K562 (cell line): ENCODE data around the gene GINS2. TPM values are rescaled to one million over a fixed set of nuclear protein-coding genes. Genes with fewer than 3 reads are reported as not detected.

Experiments used
- ATAC-seq: fragments of 200-7000 bp; cut with Tn5 transposase; 3 replicates; pipeline ENCODE4 v1.9.1; 2020; ENCODE audit warnings: moderate library complexity
- BruUV-seq: library from RNA; stranded (reverse); fragments of 400-500 nt; replicated peaks from 2 replicates; lab custom pipeline; 2021; lab: Mats Ljungman, UMichigan
- CTCF ChIA-PET: fragments of 300-600 bp; formaldehyde crosslinking; extraction: SDS; loops from one replicate; lab custom pipeline; 2021; ENCODE audit warnings: low intra/inter-chr PET ratio; lab: Yijun Ruan, JAX
- POLR2A ChIA-PET: fragments of 300-600, 350-650 bp; sonication (Branson Sonifier 250); formaldehyde crosslinking; extraction: SDS; loops from one replicate; lab custom pipeline; 2021; ENCODE audit warnings: antibody characterized with exemption, inconsistent platforms; lab: Yijun Ruan, JAX
- DNase-seq, 4 experiments: peaks; one replicate each; pipeline versions ENCODE4 v3.0.0 to v3.0.0-alpha.2; 2011 to 2018; ENCODE audit warnings: low spot score in 3 of 4, mixed read lengths in 3 of 4; ENCODE audit errors: extremely low read depth in 1 of 4
- FAIRE-seq: peaks from 2 replicates; lab custom pipeline; 2011; peaks lifted over from hg19 to GRCh38; lab: Jason Lieb, UNC
- H2AFZ ChIP-seq: 2 replicates; pipeline ENCODE4 v1.6.0; 2011; ENCODE audit warnings: low read depth, low read length, control low read depth, inconsistent platforms
- H3K27ac ChIP-seq: fragments of 200-600 bp; 3 replicates; pipeline ENCODE4 v1.8.0; 2011; ENCODE audit warnings: low read depth, mild to moderate bottlenecking, control low read depth, inconsistent platforms, low read length, moderate library complexity, mixed read lengths; ENCODE audit errors: extremely low read depth
- H3K27me3 ChIP-seq, 2 experiments: fragments of 300-600 bp in 1 of 2; 2 replicates in 1 of 2; 3 replicates in 1 of 2; pipeline versions ENCODE4 v1.6.0 to v1.8.0; 2011; ENCODE audit warnings: inconsistent platforms in 2 of 2, low read length in 2 of 2, mild to moderate bottlenecking in 1 of 2, mixed read lengths in 1 of 2, moderate library complexity in 1 of 2; ENCODE audit not compliant: control insufficient read depth in 2 of 2, insufficient read depth in 2 of 2
- H3K36me3 ChIP-seq: fragments of 300-600 bp; 3 replicates; pipeline ENCODE4 v1.8.0; 2011; ENCODE audit warnings: mild to moderate bottlenecking, low read length, inconsistent platforms; ENCODE audit not compliant: control insufficient read depth, insufficient read depth
- H3K4me1 ChIP-seq, 2 experiments: fragments of 200-600 bp in 1 of 2; replicated peaks in 1 of 2; 2 replicates in 1 of 2; 3 replicates in 1 of 2; pipeline versions ENCODE4 v1.5.1 to v1.8.0; 2011; ENCODE audit warnings: inconsistent platforms in 2 of 2, low read length in 2 of 2, mild to moderate bottlenecking in 1 of 2, mixed read lengths in 1 of 2, moderate library complexity in 1 of 2; ENCODE audit not compliant: control insufficient read depth in 2 of 2, insufficient read depth in 2 of 2
- H3K4me2 ChIP-seq: 2 replicates; pipeline ENCODE4 v1.6.1; 2011; ENCODE audit warnings: low read length, control low read depth, inconsistent platforms, mixed read lengths; ENCODE audit not compliant: insufficient read depth
- H3K4me3 ChIP-seq: fragments of 200-600 bp; sonication (generic), shearing (Covaris generic); 2 replicates; pipeline ENCODE4 v1.5.1; 2016; ENCODE audit warnings: control low read depth, inconsistent platforms
- H3K79me2 ChIP-seq: fragments of 200-600 bp; 3 replicates; pipeline ENCODE4 v1.8.0; 2011; ENCODE audit warnings: low read length, inconsistent platforms; ENCODE audit not compliant: control insufficient read depth, insufficient read depth
- H3K9ac ChIP-seq, 2 experiments: 2 replicates each; pipeline versions ENCODE4 v1.6.0 to v1.6.1; 2011; ENCODE audit warnings: low read depth in 2 of 2, low read length in 2 of 2, control low read depth in 1 of 2, inconsistent platforms in 1 of 2, mild to moderate bottlenecking in 1 of 2, mixed read lengths in 1 of 2; ENCODE audit not compliant: insufficient read depth in 1 of 2
- H3K9me1 ChIP-seq: one replicate; pipeline ENCODE4 v1.6.0; 2011; ENCODE audit warnings: inconsistent platforms, mild to moderate bottlenecking, low read length, moderate library complexity; ENCODE audit not compliant: control insufficient read depth, insufficient read depth
- H3K9me3 ChIP-seq: replicated peaks from 2 replicates; pipeline ENCODE4 v1.5.1; 2011; ENCODE audit warnings: low read depth, low read length, inconsistent platforms; ENCODE audit not compliant: control insufficient read depth, insufficient read depth
- H4K20me1 ChIP-seq: replicated peaks from 2 replicates; pipeline ENCODE4 v1.6.1; 2011; ENCODE audit warnings: low read length, inconsistent platforms, mixed read lengths; ENCODE audit not compliant: control insufficient read depth, insufficient read depth
- SP1 ChIP-seq: sonication (generic); formaldehyde crosslinking; IDR thresholded peaks from 2 replicates; pipeline ENCODE4 v1.8.1; 2022; ENCODE audit warnings: mild to moderate bottlenecking, missing genetic modification reagents
- WGBS: fragments of 100-300 bp; shearing (Covaris generic); methylation state at CpG from one replicate; pipeline ENCODE4 v1.1.6; 2016; ENCODE audit warnings: low coverage, mixed read lengths; ENCODE audit not compliant: insufficient coverage; ENCODE audit errors: missing lambda C conversion rate; 5-methylcytosine and 5-hydroxymethylcytosine counted together
- in situ Hi-C: fragments of 300-500 bp; cut with MboI; formaldehyde crosslinking; loops from 4 replicates; pipeline ENCODE4 v1.15.0; 2018; ENCODE audit warnings: inconsistent platforms, mixed read lengths
- intact Hi-C: fragments of 100-400 bp; cut with micrococcal nuclease; formaldehyde crosslinking; loops from 2 replicates; pipeline ENCODE4 v1.14.2; 2022
- polyA plus RNA-seq, 8 experiments: library from polyadenylated mRNA; depleted of rRNA in 4 of 8; stranded (reverse) in 5 of 8; unstranded in 3 of 8; fragments of >200 nt; fragmentation: Nextera tagmentation in 2 of 8; fragmentation: Illumina TruSeq in 1 of 8; extraction: Ambion mirVana in 2 of 8; extraction: Trizol in 1 of 8; gene quantifications; 2 replicates each; pipeline versions ENCODE4 v1.2.1 to v1.2.3, GENCODE V29; 2011 to 2014; ENCODE audit warnings: inconsistent platforms in 1 of 8, missing spikeins in 1 of 8
- total RNA-seq, 7 experiments: library from RNA; depleted of rRNA in 6 of 7; stranded (reverse); fragments of >200 nt in 6 of 7; fragmentation: Illumina TruSeq in 2 of 7; extraction: Trizol in 2 of 7; gene quantifications; 2 replicates each; pipeline versions ENCODE4 v1.2.1 to v1.2.3, GENCODE V29; 2011 to 2021; ENCODE audit warnings: low replicate concordance in 1 of 7
- TF ChIP-seq, protein P1 (sequence below), 2 experiments: fragments of 450-650 bp in 1 of 2; sonication (generic) in 1 of 2; formaldehyde crosslinking in 1 of 2; IDR thresholded peaks; 2 replicates each; pipeline versions ENCODE4 v1.7.1 to v1.9.0; 2016 to 2022; ENCODE audit warnings: inconsistent platforms in 1 of 2, mild to moderate bottlenecking in 1 of 2, missing genetic modification reagents in 1 of 2

GINS2 gene
- total and polyA plus RNA-seq, 9 of the 15 experiments (the other 6 are each of a cell fraction or from before 2014, with no cell fraction given): 40.4 to 76.2 (median 44.6) TPM

DNA sequence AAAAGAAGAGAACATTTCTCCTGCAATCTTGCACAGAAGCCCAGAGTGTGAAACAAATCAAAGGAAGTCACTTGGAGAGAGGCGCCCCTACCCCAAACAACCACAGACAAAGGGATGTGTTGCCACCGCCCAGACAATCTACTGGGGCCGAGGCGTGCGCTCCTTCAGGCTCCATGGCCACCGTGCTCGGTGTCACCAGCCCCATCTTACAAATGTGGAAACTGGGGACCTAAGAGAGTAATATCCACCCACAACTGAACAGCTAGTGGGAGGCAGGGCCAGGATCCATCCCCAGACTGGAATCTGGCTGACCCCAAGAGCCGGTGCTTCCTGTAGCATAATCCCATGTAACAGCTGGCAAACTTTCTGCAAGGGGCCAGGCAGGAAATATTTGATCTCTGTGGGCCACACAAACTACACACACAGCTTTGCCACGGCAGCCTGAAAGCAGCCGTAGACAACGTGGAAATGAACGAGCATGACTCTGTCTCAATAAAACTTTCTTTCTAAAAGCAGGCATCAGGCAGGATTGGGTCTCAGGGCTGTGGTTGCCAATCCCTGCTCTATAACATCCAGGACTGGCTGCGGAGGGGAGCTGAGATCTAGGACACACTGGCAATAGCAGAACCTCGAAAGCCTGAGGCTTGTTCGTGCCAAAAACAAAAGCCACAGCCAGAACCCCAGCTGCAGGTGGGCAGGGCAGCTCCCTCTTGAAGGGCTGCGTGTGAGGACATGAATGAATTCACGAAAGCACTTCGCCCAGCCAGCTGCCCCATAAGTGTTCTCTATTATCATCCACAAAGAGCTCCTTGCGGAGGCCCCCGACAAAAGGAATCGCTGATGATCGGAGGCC, 26.6 kb upstream of the GINS2 start:
- no TSS peak for BruUV-seq
- CTCF ChIA-PET: interaction anchor here (0.7 kb wide), 1 partner anchor 17 kb away, joined by 5 read pairs; no protein-coding TSS in a partner anchor
- Histone ChIP-seq H3K9me3 (peaks cover 6% of the 10 kb centered on the region), H3K4me1 (peaks cover 3 to 33% of the 10 kb centered on the region in 2 experiments; a peak in 4 of 5 replicates), H3K4me3 (no peak overlapping the region), H3K27me3 (peaks cover 16 to 49% of the 10 kb centered on the region in 2 experiments; a peak in 4 of 5 replicates), H3K9ac (no peak overlapping the region; a peak in 1 of 4 replicates), H3K79me2 (no peaks in the 10 kb centered on the region), H3K4me2 (no peak overlapping the region), H3K9me1 (no peaks in the 10 kb centered on the region), H4K20me1 (peaks cover 14% of the 10 kb centered on the region; the same call in 1 of the 2 replicates), H3K36me3 (no peaks in the 10 kb centered on the region), H2AFZ (peak overlapping the region; percentile 18; the same call in 1 of the 2 replicates), H3K27ac (no peak overlapping the region)
- ATAC-seq (no peak; the same call in 2 of the 3 replicates), FAIRE-seq (no peak), DNase-seq (no peak)
- TF ChIP-seq, protein P1, sequence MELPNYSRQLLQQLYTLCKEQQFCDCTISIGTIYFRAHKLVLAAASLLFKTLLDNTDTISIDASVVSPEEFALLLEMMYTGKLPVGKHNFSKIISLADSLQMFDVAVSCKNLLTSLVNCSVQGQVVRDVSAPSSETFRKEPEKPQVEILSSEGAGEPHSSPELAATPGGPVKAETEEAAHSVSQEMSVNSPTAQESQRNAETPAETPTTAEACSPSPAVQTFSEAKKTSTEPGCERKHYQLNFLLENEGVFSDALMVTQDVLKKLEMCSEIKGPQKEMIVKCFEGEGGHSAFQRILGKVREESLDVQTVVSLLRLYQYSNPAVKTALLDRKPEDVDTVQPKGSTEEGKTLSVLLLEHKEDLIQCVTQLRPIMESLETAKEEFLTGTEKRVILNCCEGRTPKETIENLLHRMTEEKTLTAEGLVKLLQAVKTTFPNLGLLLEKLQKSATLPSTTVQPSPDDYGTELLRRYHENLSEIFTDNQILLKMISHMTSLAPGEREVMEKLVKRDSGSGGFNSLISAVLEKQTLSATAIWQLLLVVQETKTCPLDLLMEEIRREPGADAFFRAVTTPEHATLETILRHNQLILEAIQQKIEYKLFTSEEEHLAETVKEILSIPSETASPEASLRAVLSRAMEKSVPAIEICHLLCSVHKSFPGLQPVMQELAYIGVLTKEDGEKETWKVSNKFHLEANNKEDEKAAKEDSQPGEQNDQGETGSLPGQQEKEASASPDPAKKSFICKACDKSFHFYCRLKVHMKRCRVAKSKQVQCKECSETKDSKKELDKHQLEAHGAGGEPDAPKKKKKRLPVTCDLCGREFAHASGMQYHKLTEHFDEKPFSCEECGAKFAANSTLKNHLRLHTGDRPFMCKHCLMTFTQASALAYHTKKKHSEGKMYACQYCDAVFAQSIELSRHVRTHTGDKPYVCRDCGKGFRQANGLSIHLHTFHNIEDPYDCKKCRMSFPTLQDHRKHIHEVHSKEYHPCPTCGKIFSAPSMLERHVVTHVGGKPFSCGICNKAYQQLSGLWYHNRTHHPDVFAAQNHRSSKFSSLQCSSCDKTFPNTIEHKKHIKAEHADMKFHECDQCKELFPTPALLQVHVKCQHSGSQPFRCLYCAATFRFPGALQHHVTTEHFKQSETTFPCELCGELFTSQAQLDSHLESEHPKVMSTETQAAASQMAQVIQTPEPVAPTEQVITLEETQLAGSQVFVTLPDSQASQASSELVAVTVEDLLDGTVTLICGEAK (IDR thresholded peaks at IDR 0.05): peak; percentile 64
- TF ChIP-seq, protein P1 (CRISPR knock-in tag; IDR thresholded peaks at IDR 0.05): no peak
- TF ChIP-seq SP1: no peak
- WGBS: 26% methylated on average over 22 of the region's 22 CpGs
- intact Hi-C loops: loop anchor here (5.0 to 10.0 kb wide), 2 partner anchors 141 to 293 kb away; no protein-coding TSS in a partner anchor
- POLR2A ChIA-PET: interaction anchor here (0.6 to 1.4 kb wide), 6 partner anchors 10 to 160 kb away, joined by 3 to 5 read pairs (median 4); no protein-coding TSS in a partner anchor
- in situ Hi-C loops: loop anchor here (10.0 kb wide), 1 partner anchor 291 kb away; no protein-coding TSS in a partner anchor
